H1 (cell line): ENCODE results near the gene TYK2. TPM values are rescaled to one million over a fixed set of nuclear protein-coding genes. Genes with fewer than 3 reads are reported as not detected.

Source experiments
- BCL11A ChIP-seq, 2 experiments: IDR thresholded peaks; one replicate each; pipeline ENCODE4 v1.6.1; 2011; ENCODE audit warnings: low read depth in 2 of 2, low read length in 2 of 2, mild to moderate bottlenecking in 2 of 2
- CBX5 ChIP-seq: fragments of 300-800, 300-1000 bp; sonication (generic); IDR thresholded peaks from 2 replicates; pipeline ENCODE4 v1.7.1; 2016; ENCODE audit warnings: antibody characterized with exemption, low read length, low read depth
- CBX8 ChIP-seq: fragments of 300-800, 300-1000 bp; sonication (generic); IDR thresholded peaks from 2 replicates; pipeline ENCODE4 v1.7.1; 2016; ENCODE audit warnings: low read depth, low read length, borderline replicate concordance
- CREB1 ChIP-seq: IDR thresholded peaks from 2 replicates; pipeline ENCODE4 v1.6.1; 2012; ENCODE audit warnings: inconsistent platforms
- EP300 ChIP-seq, 2 experiments: IDR thresholded peaks; 1 replicate in 1 of 2; 2 replicates in 1 of 2; pipeline ENCODE4 v1.6.1; 2011 to 2012; ENCODE audit warnings: low read depth in 2 of 2, low read length in 2 of 2, mild to moderate bottlenecking in 2 of 2, borderline replicate concordance in 1 of 2, inconsistent platforms in 1 of 2, moderate library complexity in 1 of 2
- EZH2 ChIP-seq: fragments of 200-600 bp; sonication (generic); IDR thresholded peaks from 2 replicates; pipeline ENCODE4 v1.7.1; 2012; ENCODE audit warnings: low read depth, mild to moderate bottlenecking, moderate library complexity, low read length, inconsistent platforms; ENCODE audit not compliant: severe bottlenecking
- JUND ChIP-seq: IDR thresholded peaks from 2 replicates; pipeline ENCODE4 v1.6.1; 2011; ENCODE audit warnings: mild to moderate bottlenecking, improper control_type of control experiment, low read length
- KDM4A ChIP-seq: IDR thresholded peaks from one replicate; pipeline ENCODE4 v1.7.1; 2012; ENCODE audit warnings: low read depth, mild to moderate bottlenecking, moderate library complexity, low read length, inconsistent platforms; ENCODE audit not compliant: severe bottlenecking
- KDM5A ChIP-seq: fragments of 200-600 bp; IDR thresholded peaks from 2 replicates; pipeline ENCODE4 v1.7.1; 2012; ENCODE audit warnings: mild to moderate bottlenecking, low read length, inconsistent platforms, mixed read lengths
- NANOG ChIP-seq: IDR thresholded peaks from 2 replicates; pipeline ENCODE4 v1.6.1; 2011; ENCODE audit warnings: low read length, low read depth, mild to moderate bottlenecking, inconsistent platforms; ENCODE audit not compliant: insufficient read depth, poor library complexity, severe bottlenecking
- RBBP5 ChIP-seq: IDR thresholded peaks from 2 replicates; pipeline ENCODE4 v1.7.1; 2012; ENCODE audit warnings: low read depth, mild to moderate bottlenecking, inconsistent platforms, low read length, moderate library complexity, borderline replicate concordance
- RNF2 ChIP-seq: fragments of 200-900, 300-1000 bp; sonication (generic); IDR thresholded peaks from 2 replicates; pipeline ENCODE4 v1.7.1; 2016; ENCODE audit warnings: borderline replicate concordance, low read depth, mild to moderate bottlenecking, antibody characterized with exemption, low read length; ENCODE audit not compliant: poor library complexity, severe bottlenecking; ENCODE audit errors: missing control alignments
- RXRA ChIP-seq: IDR thresholded peaks from 2 replicates; pipeline ENCODE4 v1.6.1; 2011; ENCODE audit warnings: low read depth, mild to moderate bottlenecking, low read length, moderate library complexity; ENCODE audit not compliant: insufficient read depth
- SIN3A ChIP-seq, 2 experiments: IDR thresholded peaks in 1 of 2; conservative IDR thresholded peaks in 1 of 2; 2 replicates each; pipeline ENCODE4 v1.6.1; 2011 to 2012; ENCODE audit warnings: low read length in 2 of 2, improper control_type of control experiment in 1 of 2, low read depth in 1 of 2, mild to moderate bottlenecking in 1 of 2
- SP1 ChIP-seq: IDR thresholded peaks from 2 replicates; pipeline ENCODE4 v1.6.1; 2011; ENCODE audit warnings: low read depth, low read length
- SP2 ChIP-seq: IDR thresholded peaks from 2 replicates; pipeline ENCODE4 v1.6.1; 2012; ENCODE audit warnings: mild to moderate bottlenecking, low read length, inconsistent platforms
- TAF1 ChIP-seq: IDR thresholded peaks from 2 replicates; pipeline ENCODE4 v1.6.1; 2011; ENCODE audit warnings: mild to moderate bottlenecking, low read depth, low read length
- TCF12 ChIP-seq: IDR thresholded peaks from 2 replicates; pipeline ENCODE4 v1.6.1; 2011; ENCODE audit warnings: low read depth, mild to moderate bottlenecking, low read length
- TEAD4 ChIP-seq: IDR thresholded peaks from 2 replicates; pipeline ENCODE4 v1.6.1; 2012; ENCODE audit warnings: low read depth, low read length, inconsistent platforms, mixed read lengths
- YY1 ChIP-seq: IDR thresholded peaks from 2 replicates; pipeline ENCODE4 v1.6.1; 2011; ENCODE audit warnings: low read depth, mild to moderate bottlenecking, low read length
- polyA plus RNA-seq, 7 experiments: library from polyadenylated mRNA; depleted of rRNA in 3 of 7; stranded (reverse) in 5 of 7; unstranded in 2 of 7; fragments of >200 nt in 5 of 7; fragments of 200-250 nt in 2 of 7; gene quantifications; 1 replicate in 5 of 7; 2 replicates in 1 of 7; 4 replicates in 1 of 7; pipeline versions ENCODE4 v1.2.1 to v1.2.3, GENCODE V29; 2011 to 2013; ENCODE audit warnings: missing spikeins in 2 of 7, mixed read lengths in 2 of 7
- total RNA-seq: library from RNA; stranded (reverse); fragmentation: NEBNext Ultra II Directional; extraction: Animal tissue kit (Norgen Biotek cat#: 25700); gene quantifications from 2 replicates; pipeline ENCODE4 v1.2.1, GENCODE V29; 2021
- TF ChIP-seq, protein P1 (sequence below): IDR thresholded peaks from 2 replicates; pipeline ENCODE4 v1.6.1; 2011; ENCODE audit warnings: low read depth, mild to moderate bottlenecking, low read length; ENCODE audit not compliant: insufficient read depth
- TF ChIP-seq, protein P2 (sequence below): IDR thresholded peaks from 2 replicates; pipeline ENCODE4 v1.6.1; 2012; ENCODE audit warnings: inconsistent platforms
- TF ChIP-seq, protein P3 (sequence below): IDR thresholded peaks from 2 replicates; pipeline ENCODE4 v1.6.1; 2012; ENCODE audit warnings: inconsistent platforms

The TYK2 gene
- total and polyA plus RNA-seq, 2 of the 8 experiments (the other 6 are each of a cell fraction or from before 2014, with no cell fraction given): 32.1 to 40.8 TPM

DNA sequence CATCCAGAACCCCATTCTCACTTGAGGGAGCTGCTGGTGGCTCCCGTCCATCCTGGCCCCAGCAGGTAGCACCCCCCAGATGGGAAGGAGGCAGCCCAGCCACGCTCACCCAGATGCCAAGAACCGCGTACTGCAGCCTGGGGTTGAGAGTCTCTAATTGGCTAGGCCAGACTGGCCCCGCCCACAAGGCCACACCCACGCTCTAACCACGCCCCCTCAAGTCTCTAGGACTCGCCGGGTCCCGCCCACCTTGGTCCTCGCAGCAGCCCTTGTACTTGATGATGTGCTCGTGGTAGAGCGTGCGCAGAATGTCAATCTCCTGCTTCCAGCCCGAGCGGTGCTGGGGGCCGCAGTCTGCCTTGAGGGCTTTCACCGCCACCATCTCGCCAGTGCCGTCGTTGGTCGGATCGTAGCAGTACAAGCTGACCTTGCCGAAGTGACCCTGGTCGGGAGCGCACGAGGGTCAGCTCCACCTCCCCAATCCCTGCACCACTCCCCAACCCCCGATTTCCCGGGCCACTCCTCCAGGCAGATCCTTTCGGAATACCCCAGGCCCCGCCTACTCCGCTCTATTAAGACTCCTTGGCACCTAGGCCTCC, 26.5 kb downstream of the TYK2 start (continued):
- TF ChIP-seq RXRA (no peak), TCF12 (no peak), RBBP5 (0 out of 2 replicates have a peak, but pooled peaks have one; percentile 48), CBX5 (no peak), TEAD4 (no peak), BCL11A (IDR thresholded peaks at IDR 0.05; ENCODE audit: low read depth in 2 of 2, low read length in 2 of 2) (no peak), SP2 (no peak), CBX8 (no peak), CREB1 (peak; percentile 58; the same call in 1 of the 2 replicates), SP1 (no peak), RNF2 (no peak), JUND (no peak), EP300 (IDR thresholded peaks at IDR 0.05; ENCODE audit: borderline replicate concordance in 1 of 2, low read depth in 2 of 2, low read length in 2 of 2) (no peak; a peak in 1 of 3 replicates), YY1 (no peak), SIN3A (conservative IDR thresholded peaks at IDR 0.05 in 1 of 2, IDR thresholded peaks at IDR 0.05 in 1 of 2; ENCODE audit: low read depth in 1 of 2, low read length in 2 of 2) (peak in 1 of 2 experiments; percentile 68; a peak in 1 of 4 replicates), EZH2 (no peak), NANOG (no peak), KDM4A (peak; percentile 74), TAF1 (peak; percentile 28; the same call in 1 of the 2 replicates), KDM5A (no peak)
- TF ChIP-seq, protein P1, sequence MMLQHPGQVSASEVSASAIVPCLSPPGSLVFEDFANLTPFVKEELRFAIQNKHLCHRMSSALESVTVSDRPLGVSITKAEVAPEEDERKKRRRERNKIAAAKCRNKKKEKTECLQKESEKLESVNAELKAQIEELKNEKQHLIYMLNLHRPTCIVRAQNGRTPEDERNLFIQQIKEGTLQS: no peak
- TF ChIP-seq, protein P2, sequence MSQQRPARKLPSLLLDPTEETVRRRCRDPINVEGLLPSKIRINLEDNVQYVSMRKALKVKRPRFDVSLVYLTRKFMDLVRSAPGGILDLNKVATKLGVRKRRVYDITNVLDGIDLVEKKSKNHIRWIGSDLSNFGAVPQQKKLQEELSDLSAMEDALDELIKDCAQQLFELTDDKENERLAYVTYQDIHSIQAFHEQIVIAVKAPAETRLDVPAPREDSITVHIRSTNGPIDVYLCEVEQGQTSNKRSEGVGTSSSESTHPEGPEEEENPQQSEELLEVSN: peak; percentile 60; the same call in 1 of the 2 replicates
- TF ChIP-seq, protein P3, sequence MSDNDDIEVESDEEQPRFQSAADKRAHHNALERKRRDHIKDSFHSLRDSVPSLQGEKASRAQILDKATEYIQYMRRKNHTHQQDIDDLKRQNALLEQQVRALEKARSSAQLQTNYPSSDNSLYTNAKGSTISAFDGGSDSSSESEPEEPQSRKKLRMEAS: peak; percentile 86
